Measurements from ENCODE around the gene CDC6.

DNA sequence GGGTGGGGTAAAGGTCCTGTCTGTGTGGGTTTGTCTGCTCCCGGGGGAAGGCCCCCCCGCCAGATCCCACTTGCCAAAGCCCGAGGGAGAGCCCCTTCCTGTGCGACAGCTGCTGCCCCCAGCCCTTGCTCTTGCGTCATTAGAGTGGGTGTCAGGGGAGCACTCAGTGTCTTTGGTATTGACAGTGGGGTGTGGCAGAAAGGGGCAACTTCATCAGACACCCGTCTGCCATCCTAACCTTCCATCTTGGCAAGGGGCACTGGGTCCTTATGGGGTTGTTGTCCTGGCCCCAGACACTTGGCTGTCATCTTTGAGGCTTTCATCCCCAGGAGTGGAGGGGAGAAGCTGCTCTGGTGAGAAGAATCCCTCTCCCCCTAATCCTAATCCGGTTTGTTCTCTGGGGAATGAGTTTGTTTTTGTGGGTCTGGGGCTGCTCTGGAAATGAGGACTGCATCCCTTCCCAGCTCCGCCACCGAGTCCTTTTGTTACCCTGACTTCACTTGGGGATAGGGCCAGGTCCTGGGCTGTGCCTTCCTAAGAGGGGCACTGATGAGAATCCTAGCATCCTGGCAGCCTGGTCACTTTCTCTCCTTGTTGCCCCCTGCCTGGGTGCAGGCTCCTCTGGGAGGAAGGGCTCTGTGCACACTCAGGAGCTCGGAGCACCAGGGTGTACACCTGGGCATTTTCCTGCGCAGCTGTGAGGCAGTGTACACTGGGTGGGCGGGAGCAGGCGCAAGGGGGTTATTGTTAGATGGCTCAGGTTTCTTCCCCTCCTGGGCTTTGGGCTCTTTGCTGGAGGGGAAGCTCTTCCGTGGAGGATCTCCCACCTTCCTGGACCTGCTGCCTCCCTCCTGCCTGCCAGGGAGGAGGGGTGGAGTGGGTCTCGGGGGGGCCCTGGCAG is 55.8 kb downstream of the CDC6 start:
- peak in 1 of 4 donors; percentile 18 for TF ChIP-seq POLR2A (IDR thresholded peaks at IDR 0.05)
- TF ChIP-seq, protein P1, sequence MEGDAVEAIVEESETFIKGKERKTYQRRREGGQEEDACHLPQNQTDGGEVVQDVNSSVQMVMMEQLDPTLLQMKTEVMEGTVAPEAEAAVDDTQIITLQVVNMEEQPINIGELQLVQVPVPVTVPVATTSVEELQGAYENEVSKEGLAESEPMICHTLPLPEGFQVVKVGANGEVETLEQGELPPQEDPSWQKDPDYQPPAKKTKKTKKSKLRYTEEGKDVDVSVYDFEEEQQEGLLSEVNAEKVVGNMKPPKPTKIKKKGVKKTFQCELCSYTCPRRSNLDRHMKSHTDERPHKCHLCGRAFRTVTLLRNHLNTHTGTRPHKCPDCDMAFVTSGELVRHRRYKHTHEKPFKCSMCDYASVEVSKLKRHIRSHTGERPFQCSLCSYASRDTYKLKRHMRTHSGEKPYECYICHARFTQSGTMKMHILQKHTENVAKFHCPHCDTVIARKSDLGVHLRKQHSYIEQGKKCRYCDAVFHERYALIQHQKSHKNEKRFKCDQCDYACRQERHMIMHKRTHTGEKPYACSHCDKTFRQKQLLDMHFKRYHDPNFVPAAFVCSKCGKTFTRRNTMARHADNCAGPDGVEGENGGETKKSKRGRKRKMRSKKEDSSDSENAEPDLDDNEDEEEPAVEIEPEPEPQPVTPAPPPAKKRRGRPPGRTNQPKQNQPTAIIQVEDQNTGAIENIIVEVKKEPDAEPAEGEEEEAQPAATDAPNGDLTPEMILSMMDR (IDR thresholded peaks at IDR 0.05) = no peak
- peak; percentile 81 to 87 for TF ChIP-seq POLR2AphosphoS5 (IDR thresholded peaks at IDR 0.05)
